OCI-LY3 (cell line): ENCODE measurements around the gene TUNAR.
A peak's percentile ranks its signal among the peaks of the same experiment; 100 is the strongest.

Experiments
- H2AFZ ChIP-seq: fragments of 200-600, 300-600 bp; shearing (Covaris generic); 2 replicates; pipeline ENCODE4 v1.6.0; 2014; ENCODE audit warnings: antibody characterized with exemption, low read depth, low read length
- H3K27ac ChIP-seq: fragments of 200-600, 300-600 bp; sonication (generic); 2 replicates; pipeline ENCODE4 v1.5.1; 2014; ENCODE audit warnings: mild to moderate bottlenecking, low read length, moderate library complexity, mixed read lengths
- H3K27me3 ChIP-seq: fragments of 200-600, 300-600 bp; sonication (generic); 2 replicates; pipeline ENCODE4 v1.6.1; 2014; ENCODE audit warnings: low read depth, low read length, mixed read lengths
- H3K36me3 ChIP-seq: fragments of 200-600, 300-600 bp; sonication (generic); replicated peaks from 2 replicates; pipeline ENCODE3; 2014; ENCODE audit warnings: low read depth, low read length, mixed read lengths
- H3K4me1 ChIP-seq: fragments of 300-600, 200-600 bp; sonication (generic); 2 replicates; pipeline ENCODE4 v1.6.1; 2014; ENCODE audit warnings: low read length, mixed read lengths
- H3K4me2 ChIP-seq: fragments of 200-600, 300-600 bp; sonication (generic); 2 replicates; pipeline ENCODE4 v1.6.1; 2014; ENCODE audit warnings: low read length, mixed read lengths
- H3K4me3 ChIP-seq: fragments of 300-600, 200-600 bp; sonication (generic); 2 replicates; pipeline ENCODE4 v1.5.1; 2014; ENCODE audit warnings: antibody characterized with exemption, mild to moderate bottlenecking, low read length, moderate library complexity
- H3K79me2 ChIP-seq: fragments of 300-600, 200-600 bp; shearing (Covaris generic); 2 replicates; pipeline ENCODE4 v1.6.1; 2014; ENCODE audit warnings: mild to moderate bottlenecking, low read length, mixed read lengths
- H3K9ac ChIP-seq: fragments of 300-600, 200-600 bp; shearing (Covaris generic); 2 replicates; pipeline ENCODE4 v1.6.0; 2014; ENCODE audit warnings: mild to moderate bottlenecking, low read length, moderate library complexity
- H3K9me3 ChIP-seq: fragments of 200-600, 300-600 bp; shearing (Covaris generic); 2 replicates; pipeline ENCODE4 v1.6.1; 2014; ENCODE audit warnings: low read length, mixed read lengths; ENCODE audit not compliant: insufficient read depth
- H4K20me1 ChIP-seq: fragments of 200-600, 300-600 bp; sonication (generic); 2 replicates; pipeline ENCODE4 v1.6.1; 2016; ENCODE audit warnings: low read length, mixed read lengths; ENCODE audit not compliant: insufficient read depth
- EZH2phosphoT487 ChIP-seq: fragments of 200-600 bp; shearing (Covaris generic); IDR thresholded peaks from 2 replicates; pipeline ENCODE4 v1.6.1; 2018; ENCODE audit warnings: antibody characterized with exemption, mixed run types, low read depth
- TF ChIP-seq, protein P1 (sequence below): fragments of 200-600, 300-600 bp; sonication (generic); IDR thresholded peaks from 2 replicates; pipeline ENCODE4 v1.5.1; 2014; ENCODE audit warnings: antibody characterized with exemption, low read length, low read depth

TUNAR gene

GRCh38 chr14:95956601-95957460 is 80.2 kb downstream of the TUNAR start:
- Histone ChIP-seq H3K79me2 (no peaks in the 10 kb centered on the region), H3K9me3 (no peaks in the 10 kb centered on the region), H4K20me1 (no peaks in the 10 kb centered on the region; the same call in 1 of the 2 replicates), H3K4me3 (no peak overlapping the region), H3K4me2 (peak overlapping the region; percentile 27), H3K27me3 (peaks cover under 1% of the 10 kb centered on the region; the same call in 1 of the 2 replicates), H3K36me3 (no peaks in the 10 kb centered on the region), H3K9ac (no peak overlapping the region), H3K27ac (no peak overlapping the region), H2AFZ (no peak overlapping the region), H3K4me1 (peaks cover 11% of the 10 kb centered on the region)
- TF ChIP-seq EZH2phosphoT487, result no peak
- TF ChIP-seq, protein P1, sequence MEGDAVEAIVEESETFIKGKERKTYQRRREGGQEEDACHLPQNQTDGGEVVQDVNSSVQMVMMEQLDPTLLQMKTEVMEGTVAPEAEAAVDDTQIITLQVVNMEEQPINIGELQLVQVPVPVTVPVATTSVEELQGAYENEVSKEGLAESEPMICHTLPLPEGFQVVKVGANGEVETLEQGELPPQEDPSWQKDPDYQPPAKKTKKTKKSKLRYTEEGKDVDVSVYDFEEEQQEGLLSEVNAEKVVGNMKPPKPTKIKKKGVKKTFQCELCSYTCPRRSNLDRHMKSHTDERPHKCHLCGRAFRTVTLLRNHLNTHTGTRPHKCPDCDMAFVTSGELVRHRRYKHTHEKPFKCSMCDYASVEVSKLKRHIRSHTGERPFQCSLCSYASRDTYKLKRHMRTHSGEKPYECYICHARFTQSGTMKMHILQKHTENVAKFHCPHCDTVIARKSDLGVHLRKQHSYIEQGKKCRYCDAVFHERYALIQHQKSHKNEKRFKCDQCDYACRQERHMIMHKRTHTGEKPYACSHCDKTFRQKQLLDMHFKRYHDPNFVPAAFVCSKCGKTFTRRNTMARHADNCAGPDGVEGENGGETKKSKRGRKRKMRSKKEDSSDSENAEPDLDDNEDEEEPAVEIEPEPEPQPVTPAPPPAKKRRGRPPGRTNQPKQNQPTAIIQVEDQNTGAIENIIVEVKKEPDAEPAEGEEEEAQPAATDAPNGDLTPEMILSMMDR, result no peak

DNA sequence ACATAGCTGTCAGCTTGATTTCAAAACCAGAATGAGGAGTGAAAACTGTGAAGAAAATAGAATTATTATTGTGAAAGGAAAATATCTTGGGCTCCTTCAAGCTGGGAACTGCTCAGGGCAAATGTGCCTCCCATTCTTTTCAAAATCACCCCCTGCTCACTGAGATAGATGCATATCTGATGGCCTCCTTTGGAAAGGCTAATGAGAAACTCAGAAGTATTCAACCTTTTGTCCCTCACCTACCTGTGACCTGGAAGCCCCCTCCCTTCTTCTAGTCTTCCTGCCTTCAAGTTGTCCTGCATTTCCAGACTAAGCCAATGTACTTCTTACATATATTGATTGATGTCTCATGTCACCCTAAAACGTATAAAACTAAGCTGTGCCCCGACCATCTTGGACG is 81.5 kb downstream of the TUNAR start:
- Histone ChIP-seq H2AFZ (no peak overlapping the region), H3K9ac (no peak overlapping the region), H3K27me3 (peaks cover 7% of the 10 kb centered on the region; the same call in 1 of the 2 replicates), H3K4me2 (no peak overlapping the region), H3K4me1 (peaks cover 11% of the 10 kb centered on the region), H3K36me3 (no peaks in the 10 kb centered on the region), H3K4me3 (no peak overlapping the region), H3K9me3 (no peaks in the 10 kb centered on the region), H3K79me2 (no peaks in the 10 kb centered on the region), H4K20me1 (no peaks in the 10 kb centered on the region; the same call in 1 of the 2 replicates), H3K27ac (no peak overlapping the region)
- TF ChIP-seq, protein P1, result no peak
- no peak for TF ChIP-seq EZH2phosphoT487

GRCh38 chr14:95959317-95959716 is 82.7 kb downstream of the TUNAR start:
- Histone ChIP-seq H3K4me3 (no peak overlapping the region), H3K27me3 (peaks cover 7% of the 10 kb centered on the region; the same call in 1 of the 2 replicates), H3K9me3 (no peaks in the 10 kb centered on the region), H3K79me2 (no peaks in the 10 kb centered on the region), H2AFZ (no peak overlapping the region), H3K27ac (no peak overlapping the region), H4K20me1 (no peaks in the 10 kb centered on the region), H3K9ac (no peak overlapping the region), H3K4me2 (no peak overlapping the region), H3K36me3 (no peaks in the 10 kb centered on the region), H3K4me1 (peaks cover 11% of the 10 kb centered on the region)
- no peak for TF ChIP-seq EZH2phosphoT487
- TF ChIP-seq, protein P1, result no peak

DNA sequence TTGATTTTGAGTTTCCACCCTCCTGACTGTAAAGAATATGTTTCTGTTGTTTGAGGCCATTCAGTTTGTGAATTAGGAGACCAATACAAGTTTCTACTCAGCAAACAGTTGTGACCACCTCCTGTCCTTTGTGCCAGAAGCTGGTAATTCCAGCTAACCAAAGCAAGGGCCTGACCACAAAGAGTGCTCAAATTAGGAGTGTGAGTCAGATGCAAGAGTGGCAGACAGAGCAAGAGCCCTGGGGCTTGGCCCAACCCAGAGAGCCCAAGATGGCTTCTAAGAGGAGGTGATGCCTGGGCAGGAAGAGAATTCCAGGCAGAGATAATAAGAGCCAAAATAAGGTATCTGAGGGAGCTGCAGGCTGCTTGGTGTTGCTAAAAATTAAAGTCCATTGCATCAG is 84.8 kb downstream of the TUNAR start:
- no peak overlapping the region for H2AFZ ChIP-seq
- no peak overlapping the region for H3K4me2 ChIP-seq
- peaks cover 7% of the 10 kb centered on the region; the same call in 1 of the 2 replicates for H3K27me3 ChIP-seq
- 0 out of 2 replicates have a peak, but pooled peaks cover 4% of the 10 kb centered on the region for H3K9me3 ChIP-seq
- no peak overlapping the region for H3K27ac ChIP-seq
- H3K36me3 ChIP-seq, result no peaks in the 10 kb centered on the region
- no peaks in the 10 kb centered on the region for H3K79me2 ChIP-seq
- H3K9ac ChIP-seq, result no peak overlapping the region
- H3K4me3 ChIP-seq, result no peak overlapping the region
- peaks cover 11% of the 10 kb centered on the region for H3K4me1 ChIP-seq
- H4K20me1 ChIP-seq, result no peaks in the 10 kb centered on the region
- TF ChIP-seq, protein P1, result no peak
- TF ChIP-seq EZH2phosphoT487, result no peak
